Measurements from ENCODE around the gene MED13L. TPM values are rescaled to one million over a fixed set of nuclear protein-coding genes. Genes with fewer than 3 reads are reported as not detected.

Gene MED13L
- total and polyA plus RNA-seq, 2 of the 8 experiments (the other 6 are each of a cell fraction or from before 2014, with no cell fraction given) = 15.9 to 51.7 TPM

GRCh38 chr12:116018282-116018681, 259.2 kb downstream of the MED13L start:
- H2AFZ ChIP-seq (ENCODE audit: low read length) = no peak overlapping the region
- 85% methylated on average over 2 of the region's 2 CpGs; no CpG with 5 or more reads in 1 of the 2 experiments for WGBS, 2 experiments (ENCODE audit: extremely low coverage in 1 of 2, insufficient coverage in 1 of 2, insufficient read length in 1 of 2, insufficient replicate concordance in 2 of 2, low coverage in 1 of 2, low lambda C conversion rate in 2 of 2, missing lambda C conversion rate in 1 of 2)
- no peak for FAIRE-seq
- H3K4ac ChIP-seq (replicated peaks; ENCODE audit: insufficient read length, low read depth, low read length) = no peak overlapping the region
- CTCF ChIA-PET (ENCODE audit: partially characterized antibody) = interaction anchor here (0.7 to 1.7 kb wide), 4 partner anchors 20 to 250 kb away, joined by 3 to 4 read pairs (median 3); no protein-coding TSS in a partner anchor
- H3K36me3 ChIP-seq (ENCODE audit: control insufficient read depth in 2 of 4, insufficient read depth in 4 of 4, low read length in 3 of 4) = peaks cover 0 to 12% (median 4%) of the 10 kb centered on the region in 4 experiments; a peak in 2 of 8 replicates
- H2BK5ac ChIP-seq (ENCODE audit: low read depth, low read length) = no peak overlapping the region
- no peak overlapping the region for H2BK15ac ChIP-seq (ENCODE audit: low read length)
- no peak overlapping the region for H3K27ac ChIP-seq (ENCODE audit: low read depth, low read length)
- no peak overlapping the region for H2AK5ac ChIP-seq (ENCODE audit: low read depth, low read length)
- H3K27me3 ChIP-seq (replicated peaks in 1 of 4; ENCODE audit: control insufficient read depth in 3 of 4, extremely low read depth in 1 of 4, insufficient read depth in 3 of 4, low read length in 3 of 4) = no peaks in the 10 kb centered on the region
- no peak overlapping the region for H4K8ac ChIP-seq (ENCODE audit: extremely low read depth, insufficient read depth, low read length)
- H4K20me1 ChIP-seq (replicated peaks in 1 of 2; ENCODE audit: control insufficient read depth in 1 of 2, insufficient read depth in 2 of 2, low read length in 2 of 2) = no peaks in the 10 kb centered on the region
- no peak overlapping the region for H3K14ac ChIP-seq (ENCODE audit: insufficient read length)
- no peak overlapping the region for H2BK120ac ChIP-seq (replicated peaks; ENCODE audit: low read depth, low read length)
- H3K4me3 ChIP-seq (ENCODE audit: extremely low read depth in 1 of 4, insufficient read depth in 2 of 4, low read depth in 3 of 4, low read length in 4 of 4) = no peak overlapping the region
- no peak for DNase-seq (ENCODE audit: low read depth in 1 of 2, low spot score in 2 of 2)
- no peak overlapping the region for H2BK20ac ChIP-seq (ENCODE audit: low read length)
- H3K56ac ChIP-seq (replicated peaks; ENCODE audit: insufficient read length, low read depth, low read length) = no peak overlapping the region
- H4K91ac ChIP-seq (replicated peaks; ENCODE audit: insufficient read length, low read length) = no peak overlapping the region
- H3K9ac ChIP-seq (replicated peaks in 1 of 4; ENCODE audit: extremely low read depth in 1 of 4, low read depth in 3 of 4, low read length in 3 of 4) = no peak overlapping the region
- H3K79me2 ChIP-seq (ENCODE audit: control insufficient read depth in 1 of 2, insufficient read depth in 2 of 2, low read length in 2 of 2) = no peaks in the 10 kb centered on the region
- no peaks in the 10 kb centered on the region for H3K4me1 ChIP-seq (replicated peaks in 1 of 4; ENCODE audit: control insufficient read depth in 3 of 4, insufficient read depth in 4 of 4, low read length in 3 of 4)
- no peak overlapping the region for H2BK12ac ChIP-seq (ENCODE audit: low read depth, low read length)
- H3K79me1 ChIP-seq (ENCODE audit: low read depth, low read length) = peaks cover 4% of the 10 kb centered on the region; the same call in 1 of the 2 replicates
- H3K23ac ChIP-seq (ENCODE audit: insufficient read length) = no peak overlapping the region
- no peak overlapping the region for H3K4me2 ChIP-seq (ENCODE audit: insufficient read depth in 1 of 2, low read depth in 2 of 2, low read length in 2 of 2)
- POLR2A ChIA-PET (ENCODE audit: partially characterized antibody) = no interaction called here
- H3K9me3 ChIP-seq (ENCODE audit: insufficient read depth in 2 of 2, low read depth in 1 of 2, low read length in 1 of 2) = no peaks in the 10 kb centered on the region
- H3K23me2 ChIP-seq (ENCODE audit: low read depth, low read length) = no peaks in the 10 kb centered on the region
- no peak overlapping the region for H3K18ac ChIP-seq (ENCODE audit: extremely low read depth, low read length)
- H4K5ac ChIP-seq (ENCODE audit: insufficient read length, low read depth, low read length) = no peak overlapping the region
- TF ChIP-seq USF2 (IDR thresholded peaks at IDR 0.05; ENCODE audit: low read length) (no peak), CHD1 (IDR thresholded peaks at IDR 0.05; ENCODE audit: low read depth, low read length) (no peak), CBX5 (IDR thresholded peaks at IDR 0.05; ENCODE audit: low read depth, low read length) (no peak), CHD2 (IDR thresholded peaks at IDR 0.05; ENCODE audit: low read length) (no peak), CTBP2 (IDR thresholded peaks at IDR 0.05; ENCODE audit: borderline replicate concordance, insufficient read depth, insufficient read length, low read length) (no peak), KDM5A (IDR thresholded peaks at IDR 0.05; ENCODE audit: low read length) (no peak), EGR1 (IDR thresholded peaks at IDR 0.05; ENCODE audit: borderline replicate concordance, low read depth, low read length) (no peak), SP4 (IDR thresholded peaks at IDR 0.05; ENCODE audit: low read length) (no peak), CBX8 (IDR thresholded peaks at IDR 0.05; ENCODE audit: borderline replicate concordance, low read depth, low read length) (no peak), SIRT6 (IDR thresholded peaks at IDR 0.05; ENCODE audit: low read length) (no peak), POLR2AphosphoS5 (IDR thresholded peaks at IDR 0.05; ENCODE audit: low read depth, low read length) (no peak), JUND (IDR thresholded peaks at IDR 0.05; ENCODE audit: low read length) (no peak), SAP30 (IDR thresholded peaks at IDR 0.05; ENCODE audit: insufficient read depth, insufficient replicate concordance, low read length) (no peak), JUN (IDR thresholded peaks at IDR 0.05; ENCODE audit: low read depth, low read length) (no peak)
